KMS-11 (cell line): Measurements from ENCODE around the gene PVR.

Experiments used
- H2AFZ ChIP-seq: fragments of 200-600 bp; sonication (generic); 2 replicates; pipeline ENCODE4 v1.6.1; 2016; ENCODE audit warnings: antibody characterized with exemption, mixed run types, low read depth
- H3K27ac ChIP-seq: fragments of 200-600 bp; sonication (generic); 2 replicates; pipeline ENCODE4 v1.6.1; 2016; ENCODE audit warnings: mild to moderate bottlenecking, mixed run types
- H3K27me3 ChIP-seq: fragments of 200-600 bp; sonication (generic); 2 replicates; pipeline ENCODE4 v1.6.1; 2017; ENCODE audit warnings: mild to moderate bottlenecking, low read depth, mixed run types, moderate library complexity; ENCODE audit not compliant: insufficient read depth
- H3K36me3 ChIP-seq: fragments of 200-600 bp; sonication (generic); 2 replicates; pipeline ENCODE4 v1.6.1; 2017; ENCODE audit warnings: mild to moderate bottlenecking, mixed run types; ENCODE audit not compliant: insufficient read depth
- H3K4me1 ChIP-seq: fragments of 200-600 bp; sonication (generic); 2 replicates; pipeline ENCODE4 v1.6.1; 2016; ENCODE audit warnings: mild to moderate bottlenecking, low read depth, mixed run types; ENCODE audit not compliant: poor library complexity, severe bottlenecking
- H3K4me2 ChIP-seq: fragments of 200-600 bp; sonication (generic); 2 replicates; pipeline ENCODE4 v1.7.0; 2016; ENCODE audit warnings: mild to moderate bottlenecking, mixed run types
- H3K4me3 ChIP-seq: fragments of 200-600 bp; sonication (generic); IDR thresholded peaks from 2 replicates; pipeline ENCODE4 v1.6.1; 2017; ENCODE audit warnings: low read depth, low read length, mixed read lengths; ENCODE audit not compliant: insufficient read depth
- H3K79me2 ChIP-seq: fragments of 200-600 bp; sonication (generic); 2 replicates; pipeline ENCODE4 v1.6.1; 2016; ENCODE audit warnings: low read depth, mixed run types; ENCODE audit not compliant: insufficient read depth
- H3K9ac ChIP-seq: fragments of 200-600 bp; sonication (generic); 2 replicates; pipeline ENCODE4 v1.6.1; 2016; ENCODE audit warnings: mild to moderate bottlenecking, mixed run types
- H4K20me1 ChIP-seq: fragments of 200-600 bp; sonication (generic); 2 replicates; pipeline ENCODE4 v1.6.1; 2016; ENCODE audit warnings: mild to moderate bottlenecking, mixed run types; ENCODE audit not compliant: insufficient read depth
- TF ChIP-seq, protein P1 (sequence below): fragments of 200-600 bp; sonication (generic); conservative IDR thresholded peaks from 2 replicates; pipeline ENCODE4 v1.6.1; 2017; ENCODE audit warnings: low read depth, mild to moderate bottlenecking, antibody characterized with exemption, low read length, moderate library complexity, mixed read lengths

The PVR gene

GRCh38 chr19:44614313-44614712, 29.4 kb upstream of the PVR start:
- no peak overlapping the region for H2AFZ ChIP-seq
- H3K4me3 ChIP-seq = no peak overlapping the region
- no peak overlapping the region for H3K4me2 ChIP-seq
- no peaks in the 10 kb centered on the region for H3K4me1 ChIP-seq
- H3K36me3 ChIP-seq = no peaks in the 10 kb centered on the region
- no peak overlapping the region for H3K27ac ChIP-seq
- no peaks in the 10 kb centered on the region for H4K20me1 ChIP-seq
- no peak overlapping the region for H3K9ac ChIP-seq
- H3K27me3 ChIP-seq = no peaks in the 10 kb centered on the region
- H3K79me2 ChIP-seq = no peaks in the 10 kb centered on the region
- TF ChIP-seq, protein P1, sequence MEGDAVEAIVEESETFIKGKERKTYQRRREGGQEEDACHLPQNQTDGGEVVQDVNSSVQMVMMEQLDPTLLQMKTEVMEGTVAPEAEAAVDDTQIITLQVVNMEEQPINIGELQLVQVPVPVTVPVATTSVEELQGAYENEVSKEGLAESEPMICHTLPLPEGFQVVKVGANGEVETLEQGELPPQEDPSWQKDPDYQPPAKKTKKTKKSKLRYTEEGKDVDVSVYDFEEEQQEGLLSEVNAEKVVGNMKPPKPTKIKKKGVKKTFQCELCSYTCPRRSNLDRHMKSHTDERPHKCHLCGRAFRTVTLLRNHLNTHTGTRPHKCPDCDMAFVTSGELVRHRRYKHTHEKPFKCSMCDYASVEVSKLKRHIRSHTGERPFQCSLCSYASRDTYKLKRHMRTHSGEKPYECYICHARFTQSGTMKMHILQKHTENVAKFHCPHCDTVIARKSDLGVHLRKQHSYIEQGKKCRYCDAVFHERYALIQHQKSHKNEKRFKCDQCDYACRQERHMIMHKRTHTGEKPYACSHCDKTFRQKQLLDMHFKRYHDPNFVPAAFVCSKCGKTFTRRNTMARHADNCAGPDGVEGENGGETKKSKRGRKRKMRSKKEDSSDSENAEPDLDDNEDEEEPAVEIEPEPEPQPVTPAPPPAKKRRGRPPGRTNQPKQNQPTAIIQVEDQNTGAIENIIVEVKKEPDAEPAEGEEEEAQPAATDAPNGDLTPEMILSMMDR = no peak

GRCh38 chr19:44615863-44616247, 27.9 kb upstream of the PVR start:
- H3K27ac ChIP-seq = no peak overlapping the region
- H2AFZ ChIP-seq = no peak overlapping the region
- H3K4me2 ChIP-seq = no peak overlapping the region
- no peak overlapping the region for H3K4me3 ChIP-seq
- H3K36me3 ChIP-seq = no peaks in the 10 kb centered on the region
- H3K4me1 ChIP-seq = no peaks in the 10 kb centered on the region
- H4K20me1 ChIP-seq = no peaks in the 10 kb centered on the region
- H3K9ac ChIP-seq = no peak overlapping the region
- TF ChIP-seq, protein P1 = no peak
- no peaks in the 10 kb centered on the region for H3K27me3 ChIP-seq
- H3K79me2 ChIP-seq = no peaks in the 10 kb centered on the region

GRCh38 chr19:44617110-44617880, 26.4 kb upstream of the PVR start:
- no peak overlapping the region for H3K27ac ChIP-seq

GRCh38 chr19:44618640-44619357, 24.9 kb upstream of the PVR start:
- Histone ChIP-seq H3K4me3 (no peak overlapping the region), H3K27ac (no peak overlapping the region), H2AFZ (no peak overlapping the region), H3K27me3 (no peaks in the 10 kb centered on the region), H3K79me2 (no peaks in the 10 kb centered on the region), H3K4me2 (no peak overlapping the region), H3K9ac (no peak overlapping the region), H4K20me1 (no peaks in the 10 kb centered on the region), H3K4me1 (no peaks in the 10 kb centered on the region), H3K36me3 (no peaks in the 10 kb centered on the region)
- TF ChIP-seq, protein P1 = no peak

More at GRCh38 chr19:44617110-44617880, 26.4 kb upstream of the PVR start:
- H3K4me3 ChIP-seq = no peak overlapping the region
- H3K4me1 ChIP-seq = no peaks in the 10 kb centered on the region
- TF ChIP-seq, protein P1 = no peak
- no peak overlapping the region for H3K4me2 ChIP-seq
- H2AFZ ChIP-seq = no peak overlapping the region
- no peak overlapping the region for H3K9ac ChIP-seq
- H4K20me1 ChIP-seq = no peaks in the 10 kb centered on the region
- H3K27me3 ChIP-seq = no peaks in the 10 kb centered on the region
- no peaks in the 10 kb centered on the region for H3K36me3 ChIP-seq
- H3K79me2 ChIP-seq = no peaks in the 10 kb centered on the region
